GM21825 (cell line): ENCODE measurements around the gene DYRK1A.
A peak's percentile ranks its signal among the peaks of the same experiment; 100 is the strongest.
"Not testable (repeated sequence)": the region's sequence is repeated elsewhere in the genome, so short reads cannot be mapped to it uniquely, and the experiment has no call there.

Source experiments
- ATAC-seq: cut with Tn5 transposase; IDR thresholded peaks from one replicate; pipeline ENCODE4 v1.9.1; 2021; ENCODE audit warnings: mild to moderate bottlenecking, moderate library complexity; ENCODE audit not compliant: unreplicated experiment

Gene DYRK1A

DNA sequence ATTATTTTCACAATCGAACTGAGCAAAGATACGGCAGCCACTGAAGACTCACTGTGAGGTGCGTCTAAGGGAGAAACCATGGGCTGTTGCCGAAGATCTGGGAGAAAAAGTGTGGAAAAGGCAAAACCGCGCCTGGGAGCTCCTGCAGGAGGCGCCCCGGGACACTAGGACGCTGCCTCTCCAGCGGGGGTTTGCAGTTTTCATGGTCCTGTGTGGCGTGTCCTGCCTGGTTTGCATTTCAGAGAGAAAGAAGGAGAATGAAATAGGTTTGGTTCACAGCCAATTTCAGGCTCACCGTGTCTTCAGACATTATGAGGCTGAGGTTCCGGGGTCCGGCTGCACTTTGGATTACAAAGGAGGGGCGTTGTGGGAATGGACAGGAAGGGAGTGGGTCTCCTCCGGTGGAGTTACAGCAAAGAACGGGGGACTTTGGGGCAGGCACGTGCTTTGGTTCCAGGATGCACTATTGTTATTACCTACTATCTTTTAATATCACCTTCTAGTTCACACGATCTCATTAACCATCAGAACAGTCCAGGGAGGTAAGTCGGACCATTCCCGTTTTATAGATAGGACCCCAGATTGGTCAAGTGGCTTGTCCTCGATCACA, 179.8 kb downstream of the DYRK1A start:
- no peak for ATAC-seq

DNA sequence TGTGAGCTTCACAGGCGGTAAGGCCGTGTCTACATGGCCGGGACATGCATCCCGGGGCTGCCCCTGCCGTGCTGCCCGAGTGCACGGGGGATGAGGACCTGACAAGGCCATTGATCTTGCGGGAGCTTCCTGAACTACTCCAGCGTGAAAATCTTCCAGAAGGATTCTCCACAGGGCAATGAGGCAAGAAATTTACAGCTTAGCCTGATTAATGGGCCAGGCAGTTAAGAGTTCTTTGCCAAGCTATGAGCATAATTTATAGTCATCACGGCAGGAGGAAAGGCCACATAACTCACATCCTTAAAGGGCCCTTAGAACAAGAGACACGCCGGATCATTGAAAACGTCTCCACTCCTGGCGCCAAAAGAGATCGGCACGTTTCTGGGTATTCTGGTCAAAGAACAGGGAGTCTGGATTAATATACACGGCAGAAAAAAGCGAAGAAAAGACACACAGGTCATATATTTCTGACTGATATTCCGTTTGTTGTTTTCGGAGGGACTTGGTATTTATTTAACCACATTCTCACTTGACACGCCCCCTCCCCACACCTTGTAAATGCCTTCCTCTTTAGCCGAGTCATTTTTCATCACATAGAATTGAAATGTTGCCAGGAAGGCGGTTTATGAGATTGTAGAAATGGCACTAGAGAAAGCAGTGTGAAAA, 180.5 kb downstream of the DYRK1A start:
- no peak for ATAC-seq

DNA sequence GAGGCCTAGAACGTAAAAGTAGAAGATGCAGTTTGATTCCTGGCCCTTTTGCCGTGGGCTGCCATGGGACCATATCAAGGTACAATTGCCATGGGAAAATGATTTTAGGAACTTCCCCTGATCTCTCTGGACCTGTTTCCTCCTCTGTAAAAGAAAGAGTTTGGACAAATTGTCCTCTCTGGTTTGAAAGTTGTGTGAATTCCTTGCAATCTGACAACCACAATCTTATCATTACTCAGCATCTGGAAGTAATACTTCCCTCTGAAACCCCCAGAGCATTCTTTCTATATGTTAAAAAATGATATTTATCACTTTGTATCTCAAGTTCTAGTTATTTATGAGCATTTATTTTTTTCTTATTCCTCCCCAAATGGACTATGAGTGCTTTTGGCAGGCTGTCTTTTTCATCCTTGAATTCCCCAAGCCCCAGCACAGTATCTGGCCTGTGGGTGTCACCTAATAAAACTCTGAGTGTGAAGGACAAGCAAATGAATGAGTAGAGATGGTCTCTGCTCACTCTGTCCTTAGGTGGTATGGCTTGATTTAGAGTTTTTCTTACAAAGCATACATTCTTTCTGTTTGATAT, 181.1 kb downstream of the DYRK1A start:
- ATAC-seq = no peak

DNA sequence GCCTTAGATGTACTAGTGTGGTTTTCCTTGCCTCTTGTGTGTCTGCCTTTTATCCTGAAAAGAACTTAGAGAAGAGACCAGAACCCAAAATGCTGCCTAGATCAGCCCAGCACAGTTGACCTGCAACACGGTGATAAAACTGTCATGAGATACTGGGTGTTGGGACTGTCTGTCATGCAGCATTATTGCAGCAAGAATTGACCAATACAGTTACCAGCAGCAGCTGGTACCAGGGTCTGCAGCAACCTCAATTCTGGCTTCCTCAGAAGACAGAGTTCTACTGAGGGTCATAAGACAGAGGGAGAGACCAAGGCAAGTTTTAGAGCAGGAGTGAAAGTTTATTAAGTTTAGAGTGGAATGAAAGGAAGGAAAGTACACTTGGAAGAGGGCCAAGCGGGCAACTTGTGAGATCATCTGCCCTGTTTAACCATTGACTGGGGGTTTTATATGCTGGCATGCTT, 182.0 kb downstream of the DYRK1A start:
- ATAC-seq = no peak

DNA sequence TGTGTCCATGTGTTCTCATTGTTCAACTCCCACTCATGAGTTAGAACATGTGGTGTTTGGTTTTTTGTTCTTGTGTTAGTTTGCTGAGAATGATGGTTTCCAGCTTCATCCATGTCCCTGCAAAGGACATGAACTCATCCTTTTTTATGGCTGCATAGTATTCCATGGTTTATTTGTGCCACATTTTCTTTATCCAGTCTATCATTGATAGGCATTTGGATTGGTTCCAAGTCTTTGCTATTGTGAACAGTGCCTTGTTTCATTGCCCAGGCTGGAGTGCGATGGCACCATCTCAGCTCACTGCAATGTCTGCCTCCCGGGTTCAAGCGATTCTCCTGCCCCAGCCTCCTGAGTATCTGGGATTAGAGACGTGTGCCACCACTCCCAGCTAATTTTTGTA, 183.2 kb downstream of the DYRK1A start:
- ATAC-seq = not testable (repeated sequence)

DNA sequence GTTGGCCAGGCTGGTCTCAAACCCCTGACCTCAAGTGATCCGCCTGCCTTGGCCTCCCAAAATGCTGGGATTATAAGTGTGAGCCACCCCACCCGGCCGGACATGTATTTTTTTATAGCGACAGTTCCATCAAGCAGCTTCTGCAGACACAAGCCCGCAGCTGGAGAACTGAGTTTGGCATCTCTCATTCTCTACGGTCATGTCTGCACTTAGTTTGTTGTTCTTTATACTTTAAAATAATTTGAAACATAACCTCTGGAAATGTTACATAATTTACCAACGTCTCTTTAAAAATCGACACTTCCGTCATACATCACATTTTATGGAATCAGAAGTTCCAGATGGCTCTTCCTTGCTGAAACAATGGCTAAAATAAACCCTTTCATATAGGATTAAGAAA, 183.6 kb downstream of the DYRK1A start:
- no peak for ATAC-seq

DNA sequence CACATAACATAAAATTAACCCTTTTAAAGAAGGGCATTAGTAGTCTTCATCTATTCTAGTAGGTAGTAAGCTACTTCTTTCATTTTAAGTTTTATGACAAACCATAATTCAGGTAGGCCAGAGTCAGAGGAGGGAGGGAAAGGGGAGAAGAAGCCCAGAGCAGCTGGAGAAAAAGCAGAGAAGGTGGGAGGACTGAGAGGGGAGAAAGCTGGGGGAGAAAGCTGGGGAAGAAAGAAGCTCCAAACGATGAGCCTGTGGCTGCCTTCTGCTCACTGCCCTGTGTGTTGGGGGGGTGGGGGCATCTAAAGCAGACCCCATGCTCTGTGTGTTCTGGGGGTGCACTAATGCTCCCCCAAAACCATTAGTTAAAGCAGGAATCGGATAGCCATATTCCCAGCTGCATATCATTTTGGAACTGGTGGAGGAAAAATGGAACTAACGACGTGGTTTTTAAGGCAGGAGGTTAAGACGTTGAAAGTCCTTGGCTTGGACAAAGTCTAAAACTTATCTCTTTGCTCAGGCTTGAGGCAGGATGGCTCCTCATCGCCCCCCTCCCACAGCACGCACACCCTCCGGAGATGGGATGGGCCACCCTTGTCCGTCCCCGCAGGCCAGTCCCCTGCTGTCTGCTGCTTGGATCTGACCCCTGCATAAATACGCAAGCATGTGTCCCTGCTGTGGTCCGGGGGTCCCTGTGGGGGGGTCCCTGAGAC, 184.2 kb downstream of the DYRK1A start:
- ATAC-seq = no peak

DNA sequence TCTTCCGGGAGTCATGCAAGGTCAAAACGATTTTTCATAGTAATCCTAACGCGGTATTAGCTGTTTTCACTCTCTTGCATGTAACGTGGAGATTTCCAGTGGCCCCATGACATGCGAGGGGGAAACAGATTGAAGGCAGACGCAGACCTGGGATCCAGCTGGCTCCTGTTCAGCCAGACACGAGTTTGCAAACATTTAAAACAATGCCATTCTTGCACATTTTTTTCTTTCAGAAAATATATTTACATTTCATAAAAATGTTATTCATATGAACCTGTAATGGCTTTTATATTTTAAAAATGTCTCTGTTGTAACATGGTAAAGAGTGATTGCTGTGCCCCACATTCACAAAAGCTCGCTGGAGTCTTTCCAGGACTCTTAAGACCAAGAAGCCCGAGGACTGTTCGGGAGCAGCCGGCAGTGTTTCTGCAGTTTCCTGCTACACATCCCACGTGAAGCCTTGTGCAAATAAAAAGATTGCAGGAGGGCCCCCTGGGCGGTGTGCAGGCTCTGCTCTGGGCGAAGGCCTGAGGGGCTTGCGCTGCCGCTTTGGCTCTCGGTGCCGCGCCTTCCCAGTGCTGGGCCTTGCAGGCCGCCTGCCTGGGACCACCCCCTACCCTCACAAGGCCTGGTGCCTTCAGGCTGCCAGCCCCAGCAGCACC, 184.9 kb downstream of the DYRK1A start:
- ATAC-seq = no peak

DNA sequence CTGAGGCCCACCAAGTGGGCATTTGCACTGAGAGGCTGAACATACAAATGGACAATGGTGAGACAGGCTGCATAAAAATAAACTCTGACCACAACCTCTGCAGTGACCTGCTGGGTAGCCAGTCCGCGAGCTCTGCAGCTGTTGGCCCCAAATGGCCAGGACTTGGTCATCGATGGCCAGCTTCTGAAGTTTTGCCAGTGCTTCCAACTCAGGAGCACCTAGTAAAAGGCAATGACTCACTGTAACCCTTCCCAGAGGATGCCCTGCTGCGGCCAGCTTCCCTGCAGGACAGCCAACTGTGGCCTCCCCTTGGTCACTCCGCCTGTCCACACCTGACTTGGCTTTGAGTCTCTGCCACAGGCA, 185.4 kb downstream of the DYRK1A start:
- no peak for ATAC-seq

DNA sequence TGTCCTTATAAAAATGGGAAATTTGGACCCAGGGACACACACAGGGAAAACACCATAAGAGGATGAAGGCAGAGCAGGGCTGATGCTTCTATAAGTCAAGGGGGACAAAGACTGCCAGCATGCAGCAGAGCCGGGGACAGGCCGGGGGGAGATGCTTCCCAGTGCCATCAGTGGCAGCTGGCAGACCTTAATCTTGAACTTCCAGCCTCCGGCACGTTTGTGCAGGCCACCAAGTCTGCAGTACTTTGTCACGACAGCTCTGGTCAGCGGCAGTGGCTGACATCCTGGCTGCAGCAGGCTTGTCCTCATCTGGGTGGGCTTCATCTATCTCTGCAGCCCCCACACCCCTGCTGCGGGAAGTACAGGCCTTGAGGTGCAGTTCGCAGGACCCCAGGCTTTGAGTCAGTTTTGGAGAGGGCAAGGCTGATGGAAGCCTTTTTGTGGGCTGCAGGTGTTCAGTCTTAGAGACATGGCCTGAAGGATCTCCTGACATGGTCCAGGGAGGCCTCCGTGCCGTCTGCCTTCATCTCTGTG, 186.0 kb downstream of the DYRK1A start:
- no peak for ATAC-seq

DNA sequence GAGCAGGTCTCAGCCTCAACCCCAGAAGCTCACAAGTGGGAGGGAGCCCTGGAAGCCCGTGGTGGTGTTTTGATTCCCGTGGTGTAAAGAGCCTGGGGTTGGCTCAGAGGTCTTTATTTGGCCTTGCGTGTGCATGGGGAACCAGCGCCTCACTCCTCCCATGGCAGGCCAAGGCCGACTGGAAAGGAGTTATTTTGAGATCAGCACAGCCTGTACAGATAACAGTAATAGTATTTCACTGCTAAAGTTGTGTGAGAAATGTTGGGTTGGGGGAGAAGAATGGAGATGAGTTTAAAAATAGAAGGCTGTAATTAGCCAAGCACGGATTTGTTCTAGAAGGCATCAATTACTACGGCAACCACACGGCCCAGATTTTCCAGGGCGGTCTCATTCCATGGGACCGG, 186.5 kb downstream of the DYRK1A start:
- ATAC-seq = no peak

DNA sequence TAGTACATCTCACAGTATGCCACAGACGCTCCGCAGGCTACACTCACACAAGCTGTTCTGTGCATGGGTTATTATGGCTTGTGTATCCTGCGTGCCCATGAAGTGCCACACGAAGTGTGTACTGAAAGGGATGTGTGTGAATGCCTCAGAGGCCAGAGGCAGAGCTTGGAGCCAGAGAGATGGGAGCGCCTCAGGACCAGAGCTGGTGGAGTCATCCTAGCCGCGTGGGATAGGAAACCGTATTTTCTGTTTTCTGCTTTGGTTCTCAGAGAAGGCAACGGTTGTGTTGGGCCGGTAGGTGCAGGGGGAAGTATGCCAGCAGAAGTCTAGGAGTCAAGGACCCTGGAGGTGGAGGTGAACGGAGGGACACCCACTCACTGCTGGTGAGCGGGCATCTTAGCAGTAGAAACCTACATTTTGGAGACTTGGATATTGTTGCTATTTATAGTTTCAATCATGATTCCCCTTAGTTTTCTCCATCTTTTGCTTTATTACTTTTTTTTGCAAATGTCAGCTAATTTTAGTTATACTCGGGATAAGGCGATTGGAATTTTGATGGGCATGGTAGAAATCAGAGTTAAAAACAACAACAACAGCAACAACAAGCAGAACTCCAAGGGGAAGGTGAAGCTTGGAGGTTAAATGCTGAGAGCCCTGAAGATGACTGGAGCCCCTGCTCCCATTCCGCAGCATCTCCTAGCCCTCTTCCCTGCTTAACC, 188.2 kb downstream of the DYRK1A start:
- ATAC-seq = no peak

DNA sequence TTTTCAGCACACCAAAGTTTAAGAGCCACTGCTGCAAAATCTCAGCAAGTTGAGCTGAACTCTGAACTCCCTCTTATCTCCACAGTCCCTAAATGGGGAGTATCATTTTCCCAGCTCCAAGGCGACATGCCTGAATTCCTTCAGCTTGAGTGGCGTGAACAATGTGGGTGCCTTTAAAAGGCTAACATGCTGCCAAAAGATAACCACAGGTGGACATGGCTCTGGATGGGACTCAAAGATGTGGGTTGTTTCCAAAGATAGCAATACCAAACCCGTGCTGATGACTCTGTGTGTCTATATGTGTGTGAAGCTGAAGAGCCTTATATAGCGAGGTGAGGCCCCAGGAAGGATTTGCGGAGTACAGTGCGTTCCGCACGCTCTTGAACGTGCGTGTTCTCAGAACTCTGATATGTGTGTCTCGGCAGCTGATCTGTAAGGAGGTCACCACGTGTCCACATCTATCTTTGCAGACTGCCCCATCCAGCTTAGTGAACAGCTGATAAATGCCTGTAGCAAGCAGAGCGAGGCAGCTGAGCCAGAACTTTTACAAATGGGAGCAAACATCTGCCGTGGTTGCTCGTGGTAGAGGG, 189.2 kb downstream of the DYRK1A start:
- ATAC-seq = no peak

DNA sequence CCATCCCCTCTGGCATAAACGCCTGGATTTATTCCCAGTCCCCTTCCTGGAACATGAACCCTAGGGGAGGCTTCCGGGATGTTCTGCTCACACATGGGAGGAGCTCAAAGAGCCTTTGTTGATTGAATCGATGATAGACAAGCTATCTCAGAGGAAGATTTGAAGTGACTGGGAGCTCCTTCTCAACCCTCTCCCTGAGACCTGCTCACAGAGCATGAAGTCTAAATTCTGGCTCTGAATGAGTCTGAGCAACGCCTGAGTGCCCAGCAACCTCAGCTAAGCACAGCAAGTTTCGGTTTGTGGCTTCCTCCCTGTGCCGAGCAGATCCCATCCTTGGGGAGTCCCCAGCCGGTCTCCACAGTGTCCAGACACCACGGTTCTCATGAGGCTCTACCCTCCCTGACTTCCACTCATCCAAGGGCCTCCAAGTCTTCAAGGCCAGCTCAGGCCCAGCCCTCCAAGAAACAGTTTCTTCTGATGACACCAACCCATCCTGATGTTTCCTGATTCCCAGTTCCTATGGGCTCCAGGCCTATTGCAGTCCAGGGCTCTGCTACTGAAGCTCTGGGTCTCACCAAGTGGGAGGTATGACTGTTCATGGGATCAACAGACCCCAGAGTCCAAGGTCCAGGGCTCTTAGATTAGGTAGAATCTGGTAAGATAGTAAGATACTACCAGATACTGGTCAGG, 190.8 kb downstream of the DYRK1A start:
- peak; percentile 91 for ATAC-seq

DNA sequence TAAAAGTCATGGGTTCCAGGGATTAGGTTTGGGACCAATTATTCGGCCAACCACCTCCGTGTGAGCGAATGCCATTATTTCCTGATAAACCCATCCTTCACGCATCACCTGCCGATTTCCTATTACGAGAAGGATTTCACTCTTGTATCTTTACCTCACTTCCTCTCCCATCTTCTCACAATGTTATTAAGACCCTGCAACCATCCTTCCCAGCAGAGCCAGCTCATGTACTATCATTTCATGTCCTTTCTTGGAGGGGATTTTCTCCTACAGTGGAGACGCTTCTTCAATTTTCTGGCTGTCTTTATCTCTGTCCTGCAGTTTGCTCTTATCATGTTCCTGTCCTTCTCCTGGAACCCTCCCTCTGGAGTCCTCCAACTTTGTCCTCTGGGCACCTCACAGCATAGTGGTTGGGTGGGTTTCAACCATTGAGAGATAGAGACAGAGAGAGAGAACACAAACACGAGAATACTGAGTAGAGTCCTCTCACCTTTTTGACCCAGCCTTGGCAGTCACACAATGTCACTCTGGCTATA, 192.2 kb downstream of the DYRK1A start:
- ATAC-seq = no peak

DNA sequence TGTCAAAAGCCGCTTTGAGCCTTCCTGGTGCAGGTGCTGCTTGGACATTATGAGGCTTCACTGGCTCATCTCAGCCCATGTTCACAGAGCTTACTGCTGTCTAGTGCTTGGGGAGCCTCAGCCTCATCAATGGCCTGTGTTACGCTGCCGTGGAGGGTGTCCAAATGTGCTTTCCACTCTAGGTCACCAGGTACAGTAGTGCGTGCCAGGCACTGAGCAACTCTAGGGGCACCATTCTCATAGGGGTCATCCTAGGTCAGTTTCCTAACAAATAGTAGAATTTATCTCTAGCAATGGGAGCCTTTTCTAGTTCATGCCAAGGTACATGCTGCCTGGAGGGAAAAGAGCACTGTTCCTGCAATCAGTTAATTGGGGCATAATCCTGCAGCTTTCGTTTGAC, 193.8 kb downstream of the DYRK1A start:
- no peak for ATAC-seq

DNA sequence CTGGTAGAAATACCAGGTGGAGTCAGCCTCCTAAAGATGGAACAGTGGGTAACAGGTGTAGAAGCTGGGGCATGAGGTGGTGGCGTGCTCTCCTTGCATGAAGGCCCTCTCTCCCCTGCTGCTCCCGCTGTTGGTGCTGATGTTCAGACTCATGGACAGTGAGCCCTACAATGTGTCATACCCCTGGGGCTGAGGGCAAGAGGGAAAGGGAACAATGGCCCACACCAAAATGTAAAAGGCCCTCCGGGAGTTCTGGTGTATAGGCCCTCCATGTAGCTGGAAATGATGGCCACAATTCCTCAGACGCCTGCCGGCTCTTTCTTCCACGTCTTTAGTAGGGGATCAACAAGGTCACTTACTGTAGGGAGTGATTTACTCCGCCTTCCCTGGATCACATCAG, 194.9 kb downstream of the DYRK1A start:
- ATAC-seq = no peak

DNA sequence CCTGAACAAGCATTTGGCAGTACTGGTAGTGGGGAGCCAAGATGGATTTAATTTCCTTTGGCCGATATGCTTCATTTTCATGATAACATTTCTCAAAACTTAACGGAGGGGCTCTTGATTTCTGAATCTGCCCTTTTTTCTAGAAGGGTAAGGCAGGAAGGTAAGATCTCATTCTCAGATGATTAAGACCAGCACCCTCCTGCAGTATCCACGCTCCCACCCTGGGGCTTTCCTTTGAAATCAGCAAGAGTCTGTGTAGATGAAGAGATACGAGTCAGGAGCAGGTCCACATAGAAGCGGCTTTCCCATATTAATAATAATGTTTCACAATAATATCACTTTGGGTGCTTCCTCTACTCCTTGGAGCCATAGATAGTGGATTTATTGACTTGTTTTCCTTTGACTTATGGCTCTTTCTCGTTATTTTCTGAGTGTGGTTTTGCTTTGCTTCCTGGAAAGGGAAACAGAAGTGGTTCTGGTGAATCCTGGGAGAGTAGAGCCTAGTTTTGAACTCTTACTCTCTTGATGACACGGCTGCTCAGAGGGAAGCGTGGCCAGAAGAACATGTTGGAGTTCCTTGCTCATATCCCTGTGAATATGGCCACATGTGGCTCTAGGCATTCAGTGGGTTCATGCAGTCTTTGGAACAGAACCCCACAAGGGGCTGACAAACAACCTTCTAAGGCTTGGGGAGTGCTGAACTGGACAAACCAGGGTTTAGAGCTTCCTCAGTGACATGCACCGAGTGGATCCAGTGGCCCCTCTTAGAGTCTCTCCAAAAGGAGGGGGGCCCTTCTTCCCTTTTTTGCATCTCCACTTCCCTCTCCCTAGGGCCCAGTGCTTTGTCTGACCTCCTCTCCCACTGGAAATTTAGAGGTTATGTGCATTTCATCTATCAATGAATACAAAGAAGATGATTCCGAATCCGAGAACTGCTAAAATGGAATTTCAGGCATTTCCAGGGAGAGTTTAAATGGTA, 195.7 kb downstream of the DYRK1A start:
- no peak for ATAC-seq
